NCI-H226 (cell line): ENCODE measurements around the gene GRIK3.

ENCODE experiments used
- DNase-seq: peaks from one replicate; pipeline ENCODE4 v3.0.0-alpha.2; 2015

The GRIK3 gene

GRCh38 chr1:36871146-36871971, 163.0 kb downstream of the GRIK3 start:
- no peak for DNase-seq

GRCh38 chr1:36869826-36870225, 164.5 kb downstream of the GRIK3 start:
- no peak for DNase-seq

- no peak for DNase-seq
Observed at GRCh38 chr1:36869054-36869453, 165.3 kb downstream of the GRIK3 start.

- no peak for DNase-seq
Observed at GRCh38 chr1:36867575-36867974, 166.7 kb downstream of the GRIK3 start.

GRCh38 chr1:36866169-36866814, 168.0 kb downstream of the GRIK3 start:
- no peak for DNase-seq

- DNase-seq, result no peak
Observed at GRCh38 chr1:36865602-36865900, 168.8 kb downstream of the GRIK3 start.

- no peak for DNase-seq
Observed at GRCh38 chr1:36864823-36865601, 169.3 kb downstream of the GRIK3 start.

GRCh38 chr1:36864182-36864822, 170.0 kb downstream of the GRIK3 start:
- no peak for DNase-seq

- no peak for DNase-seq
Observed at GRCh38 chr1:36863500-36863899, 170.8 kb downstream of the GRIK3 start.

GRCh38 chr1:36863061-36863460, 171.3 kb downstream of the GRIK3 start:
- DNase-seq, result no peak

- DNase-seq, result no peak
Observed at GRCh38 chr1:36861375-36861774, 172.9 kb downstream of the GRIK3 start.

- DNase-seq, result no peak
Observed at GRCh38 chr1:36859926-36860325, 174.4 kb downstream of the GRIK3 start.

- DNase-seq, result no peak
Observed at GRCh38 chr1:36858981-36859380, 175.3 kb downstream of the GRIK3 start.

GRCh38 chr1:36858553-36858952, 175.8 kb downstream of the GRIK3 start:
- no peak for DNase-seq

- DNase-seq, result no peak
Observed at GRCh38 chr1:36857754-36858153, 176.6 kb downstream of the GRIK3 start.

GRCh38 chr1:36855699-36856494, 178.4 kb downstream of the GRIK3 start:
- no peak for DNase-seq

- DNase-seq, result no peak
Observed at GRCh38 chr1:36853638-36854037, 180.7 kb downstream of the GRIK3 start.

GRCh38 chr1:36852586-36852985, 181.7 kb downstream of the GRIK3 start:
- DNase-seq, result no peak

- no peak for DNase-seq
Observed at GRCh38 chr1:36851595-36851994, 182.7 kb downstream of the GRIK3 start.

- DNase-seq, result no peak
Observed at GRCh38 chr1:36851087-36851486, 183.2 kb downstream of the GRIK3 start.

- no peak for DNase-seq
Observed at GRCh38 chr1:36849956-36850355, 184.4 kb downstream of the GRIK3 start.

- DNase-seq, result no peak
Observed at GRCh38 chr1:36847761-36848160, 186.6 kb downstream of the GRIK3 start.

- DNase-seq, result no peak
Observed at GRCh38 chr1:36847186-36847585, 187.1 kb downstream of the GRIK3 start.
